PC-9 (cell line): ENCODE results near the gene HOXC13. TPM values are rescaled to one million over a fixed set of nuclear protein-coding genes. Genes with fewer than 3 reads are reported as not detected.

Experiments used
- BruUV-seq: library from RNA; stranded (reverse); fragments of 400-500 nt; replicated peaks from 2 replicates; lab custom pipeline; 2021; lab: Mats Ljungman, UMichigan
- CTCF ChIA-PET: fragments of 300-600 bp; sonication (Branson Sonifier 250); formaldehyde crosslinking; loops from one replicate; lab custom pipeline; 2022; ENCODE audit warnings: antibody characterized with exemption; lab: Charles Lee
- POLR2A ChIA-PET: fragments of 300-600 bp; sonication (Branson Sonifier 250); formaldehyde crosslinking; loops from one replicate; lab custom pipeline; 2022; ENCODE audit warnings: antibody characterized with exemption; ENCODE audit not compliant: unreplicated experiment; lab: Charles Lee
- DNase-seq, 2 experiments: peaks; one replicate each; pipeline versions ENCODE4 v3.0.0 to v3.0.0-alpha.2; 2015 to 2022; ENCODE audit warnings: mixed read lengths in 1 of 2
- H2AFZ ChIP-seq: fragments of 200-600 bp; sonication (generic); 2 replicates; pipeline ENCODE4 v1.8.1; 2017; ENCODE audit warnings: antibody characterized with exemption
- H3F3A ChIP-seq: fragments of 200-600 bp; sonication (generic); 2 replicates; pipeline ENCODE4 v1.8.1; 2017; ENCODE audit warnings: antibody characterized with exemption, mild to moderate bottlenecking, low read depth; ENCODE audit not compliant: insufficient read depth
- H3K27ac ChIP-seq: fragments of 200-600 bp; sonication (generic); 2 replicates; pipeline ENCODE4 v1.6.1; 2016; ENCODE audit warnings: mixed run types
- H3K27me3 ChIP-seq: fragments of 200-600 bp; sonication (generic); 2 replicates; pipeline ENCODE4 v1.6.1; 2016; ENCODE audit warnings: low read depth, mixed run types; ENCODE audit not compliant: insufficient read depth
- H3K36me3 ChIP-seq: fragments of 200-600 bp; sonication (generic); 2 replicates; pipeline ENCODE4 v1.6.1; 2016; ENCODE audit warnings: low read depth, mixed run types
- H3K4me1 ChIP-seq: fragments of 200-600 bp; sonication (generic); replicated peaks from 2 replicates; pipeline ENCODE4 v1.6.1; 2016; ENCODE audit warnings: mixed run types; ENCODE audit not compliant: insufficient read depth
- H3K4me2 ChIP-seq: fragments of 200-600 bp; sonication (generic); 2 replicates; pipeline ENCODE4 v1.6.1; 2017; ENCODE audit warnings: mixed run types
- H3K4me3 ChIP-seq: fragments of 200-600 bp; sonication (generic); 2 replicates; pipeline ENCODE4 v1.6.1; 2016; ENCODE audit warnings: mixed run types
- H3K79me2 ChIP-seq: fragments of 200-600 bp; sonication (generic); 2 replicates; pipeline ENCODE4 v1.6.1; 2017; ENCODE audit warnings: low read depth, mixed run types
- H3K9me2 ChIP-seq: fragments of 200-600 bp; sonication (generic); 2 replicates; pipeline ENCODE4 v1.8.1; 2017; ENCODE audit warnings: mild to moderate bottlenecking; ENCODE audit not compliant: insufficient read depth
- H3K9me3 ChIP-seq: fragments of 200-600 bp; sonication (generic); 2 replicates; pipeline ENCODE4 v1.8.1; 2016; ENCODE audit warnings: low read depth; ENCODE audit not compliant: insufficient read depth
- H4K20me1 ChIP-seq: fragments of 200-600 bp; sonication (generic); 2 replicates; pipeline ENCODE4 v1.8.1; 2017; ENCODE audit not compliant: insufficient read depth
- EZH2 ChIP-seq: fragments of 200-600 bp; sonication (generic); IDR thresholded peaks from 2 replicates; pipeline ENCODE4 v1.8.0; 2017; ENCODE audit warnings: antibody characterized with exemption, low read depth
- intact Hi-C: fragments of 100-400 bp; cut with micrococcal nuclease; formaldehyde crosslinking; loops from one replicate; pipeline ENCODE4 v1.10.0; 2022; ENCODE audit not compliant: unreplicated experiment
- total RNA-seq: library from RNA; stranded (reverse); gene quantifications from 2 replicates; pipeline ENCODE4 v1.2.3, GENCODE V29; 2021
- TF ChIP-seq, protein P1 (sequence below): fragments of 200-600 bp; sonication (generic); conservative IDR thresholded peaks from 2 replicates; pipeline ENCODE4 v1.6.1; 2017; ENCODE audit warnings: mixed run types, antibody characterized with exemption, mild to moderate bottlenecking, moderate library complexity

HOXC13 gene
- total RNA-seq, 1 experiment from 2014 or later, result 1.8 TPM

DNA sequence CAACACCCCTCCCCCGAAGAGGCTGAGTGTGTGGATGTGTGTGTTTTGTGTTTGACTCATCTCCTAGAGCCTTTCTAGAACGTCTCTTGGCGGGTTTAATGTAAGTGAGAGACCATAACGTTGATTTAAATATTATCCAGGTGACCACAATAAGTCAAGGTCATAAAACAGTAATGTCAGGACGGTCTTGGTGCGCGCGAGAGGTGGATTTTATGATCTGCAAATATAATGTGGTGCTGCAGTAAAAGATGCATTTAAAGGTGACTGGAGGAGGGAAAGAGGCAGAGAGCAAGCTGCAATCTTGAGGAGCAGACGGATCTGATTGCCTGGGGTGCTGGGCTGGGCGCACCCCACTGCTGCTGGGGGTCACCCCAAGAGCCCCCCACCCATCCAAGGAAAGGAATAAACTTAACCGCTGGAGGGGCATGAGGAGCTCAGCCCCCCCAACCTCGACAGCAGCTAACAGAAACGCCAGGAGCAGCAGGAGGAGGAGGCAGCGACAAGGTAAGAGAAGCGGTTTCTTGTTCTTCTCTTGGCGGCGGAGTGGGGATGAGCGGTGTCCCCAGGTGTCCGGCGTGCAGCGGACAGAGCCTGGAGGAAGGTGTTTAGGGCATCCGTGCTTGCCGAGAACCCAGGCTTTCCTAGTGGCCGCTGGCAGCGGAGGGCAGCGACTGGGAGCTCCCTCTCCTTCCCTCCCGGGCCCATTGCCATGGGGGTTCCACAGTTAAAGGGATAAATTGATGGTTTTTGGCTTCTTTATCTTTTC lies 51.9 kb downstream of the HOXC13 start:
- H3K79me2 ChIP-seq, result 0 out of 2 replicates have a peak, but pooled peaks cover 3% of the 10 kb centered on the region
- H3K36me3 ChIP-seq, result no peaks in the 10 kb centered on the region
- H3F3A ChIP-seq, result peaks cover 14% of the 10 kb centered on the region; the same call in 1 of the 2 replicates
- H3K9me3 ChIP-seq, result no peaks in the 10 kb centered on the region
- no peak overlapping the region for H3K4me3 ChIP-seq
- TF ChIP-seq EZH2, result no peak
- TF ChIP-seq, protein P1, sequence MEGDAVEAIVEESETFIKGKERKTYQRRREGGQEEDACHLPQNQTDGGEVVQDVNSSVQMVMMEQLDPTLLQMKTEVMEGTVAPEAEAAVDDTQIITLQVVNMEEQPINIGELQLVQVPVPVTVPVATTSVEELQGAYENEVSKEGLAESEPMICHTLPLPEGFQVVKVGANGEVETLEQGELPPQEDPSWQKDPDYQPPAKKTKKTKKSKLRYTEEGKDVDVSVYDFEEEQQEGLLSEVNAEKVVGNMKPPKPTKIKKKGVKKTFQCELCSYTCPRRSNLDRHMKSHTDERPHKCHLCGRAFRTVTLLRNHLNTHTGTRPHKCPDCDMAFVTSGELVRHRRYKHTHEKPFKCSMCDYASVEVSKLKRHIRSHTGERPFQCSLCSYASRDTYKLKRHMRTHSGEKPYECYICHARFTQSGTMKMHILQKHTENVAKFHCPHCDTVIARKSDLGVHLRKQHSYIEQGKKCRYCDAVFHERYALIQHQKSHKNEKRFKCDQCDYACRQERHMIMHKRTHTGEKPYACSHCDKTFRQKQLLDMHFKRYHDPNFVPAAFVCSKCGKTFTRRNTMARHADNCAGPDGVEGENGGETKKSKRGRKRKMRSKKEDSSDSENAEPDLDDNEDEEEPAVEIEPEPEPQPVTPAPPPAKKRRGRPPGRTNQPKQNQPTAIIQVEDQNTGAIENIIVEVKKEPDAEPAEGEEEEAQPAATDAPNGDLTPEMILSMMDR, result no peak
- POLR2A ChIA-PET, result no interaction called here
- H3K27ac ChIP-seq, result no peak overlapping the region
- H4K20me1 ChIP-seq, result no peaks in the 10 kb centered on the region
- no peaks in the 10 kb centered on the region for H3K9me2 ChIP-seq
- no peak for DNase-seq
- H2AFZ ChIP-seq, result no peak overlapping the region
- intact Hi-C loops, result no loop called here
- H3K4me2 ChIP-seq, result no peak overlapping the region; the same call in 1 of the 2 replicates
- H3K27me3 ChIP-seq, result no peaks in the 10 kb centered on the region
- CTCF ChIA-PET, result interaction anchor here (0.6 kb wide), 2 partner anchors 12 to 238 kb away, joined by 3 read pairs; no protein-coding TSS in a partner anchor
- no TSS peak for BruUV-seq
- peaks cover 33% of the 10 kb centered on the region for H3K4me1 ChIP-seq

- Histone ChIP-seq H3K4me1 (peaks cover 33% of the 10 kb centered on the region), H3K9me2 (no peaks in the 10 kb centered on the region), H3F3A (peaks cover 14% of the 10 kb centered on the region; the same call in 1 of the 2 replicates), H3K27ac (no peak overlapping the region), H3K4me3 (no peak overlapping the region), H3K27me3 (no peaks in the 10 kb centered on the region), H3K4me2 (no peak overlapping the region), H3K36me3 (no peaks in the 10 kb centered on the region), H3K9me3 (no peaks in the 10 kb centered on the region), H3K79me2 (peaks cover 6% of the 10 kb centered on the region; the same call in 1 of the 2 replicates), H4K20me1 (no peaks in the 10 kb centered on the region), H2AFZ (no peak overlapping the region)
- ChIA-PET POLR2A (interaction anchor here (0.5 kb wide), 1 partner anchor 56 kb away, joined by 4 read pairs; no protein-coding TSS in a partner anchor), CTCF (interaction anchor here (0.6 to 0.7 kb wide), 3 partner anchors 11 to 238 kb away, joined by 3 read pairs; no protein-coding TSS in a partner anchor)
- no peak for TF ChIP-seq EZH2
- TF ChIP-seq, protein P1, result no peak
- BruUV-seq, result no TSS peak
- intact Hi-C loops, result no loop called here
- DNase-seq, result no peak
Observed at GRCh38 chr12:53991077-53991460, 52.4 kb downstream of the HOXC13 start.

DNA sequence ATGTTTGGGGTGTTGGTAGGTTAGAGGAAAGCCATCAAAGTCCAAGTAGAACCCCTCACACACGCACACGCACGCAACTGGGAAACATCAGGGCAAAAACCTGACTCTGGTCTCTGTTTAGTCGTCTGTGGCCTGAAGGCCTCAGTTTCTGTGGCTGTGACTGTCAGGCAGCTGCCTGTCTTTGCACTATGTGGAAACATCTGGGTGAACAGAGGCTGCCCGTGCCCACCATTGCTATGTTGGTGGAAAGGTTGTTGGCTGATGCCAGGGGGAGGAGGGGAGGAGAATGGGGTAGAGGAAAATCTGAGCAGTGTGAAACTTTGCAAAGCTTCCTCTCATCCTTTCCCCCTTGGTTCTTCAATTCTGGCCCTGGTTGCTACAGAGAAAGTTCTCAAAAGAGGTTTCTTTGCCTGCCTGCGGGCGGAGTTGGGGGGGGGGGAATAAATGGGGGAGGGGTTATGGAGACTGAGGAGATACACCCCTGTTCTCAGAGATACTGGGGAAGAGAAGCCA lies 53.8 kb downstream of the HOXC13 start:
- Histone ChIP-seq H3K36me3 (no peaks in the 10 kb centered on the region), H3K79me2 (peaks cover 12% of the 10 kb centered on the region; the same call in 1 of the 2 replicates), H2AFZ (no peak overlapping the region), H3K4me2 (no peak overlapping the region), H3K27ac (no peak overlapping the region), H3K9me2 (no peaks in the 10 kb centered on the region), H3K4me1 (peaks cover 37% of the 10 kb centered on the region), H3K27me3 (no peaks in the 10 kb centered on the region), H3K9me3 (no peaks in the 10 kb centered on the region), H3K4me3 (no peak overlapping the region), H4K20me1 (no peaks in the 10 kb centered on the region), H3F3A (peaks cover 14% of the 10 kb centered on the region; the same call in 1 of the 2 replicates)
- DNase-seq, result no peak
- intact Hi-C loops, result no loop called here
- TF ChIP-seq, protein P1, result no peak
- no peak for TF ChIP-seq EZH2
- POLR2A ChIA-PET, result no interaction called here
- CTCF ChIA-PET, result interaction anchor here (0.7 kb wide), 1 partner anchor 366 kb away, joined by 5 read pairs; no protein-coding TSS in a partner anchor
- BruUV-seq, result no TSS peak
